Astrocyte of the cerebellum (primary cell): Measurements from ENCODE around the gene SUGP1.

Experiments
- DNase-seq: peaks from one replicate; pipeline ENCODE4 v3.0.0-alpha.2; 2011; ENCODE audit warnings: low read depth
- H3K4me3 ChIP-seq: 2 replicates; pipeline ENCODE4 v1.5.1; 2011; ENCODE audit warnings: mild to moderate bottlenecking, low read depth, low read length, moderate library complexity
- CTCF ChIP-seq: IDR thresholded peaks from 2 replicates; pipeline ENCODE4 v1.5.1; 2012; ENCODE audit warnings: low read length, low read depth, moderate library complexity, mild to moderate bottlenecking; ENCODE audit errors: missing control alignments
- in situ Hi-C: cut with HindIII; loops from 2 replicates; pipeline ENCODE4 v1.10.0; 2017; ENCODE audit warnings: low sequenced_read_pairs

Gene SUGP1

GRCh38 chr19:19348266-19348665, 28.0 kb upstream of the SUGP1 start:
- in situ Hi-C loops = no loop called here

GRCh38 chr19:19347401-19348110, 27.2 kb upstream of the SUGP1 start:
- no peak overlapping the region for H3K4me3 ChIP-seq
- TF ChIP-seq CTCF = no peak
- in situ Hi-C loops = no loop called here
- DNase-seq = no peak

More at GRCh38 chr19:19348266-19348665, 28.0 kb upstream of the SUGP1 start:
- no peak for TF ChIP-seq CTCF
- H3K4me3 ChIP-seq = no peak overlapping the region
- no peak for DNase-seq

- no peak for DNase-seq
- no peak for TF ChIP-seq CTCF
- in situ Hi-C loops = no loop called here
- no peak overlapping the region for H3K4me3 ChIP-seq
These were observed 25.7 kb upstream of the SUGP1 start for GRCh38 chr19:19345970-19346369.

- TF ChIP-seq CTCF = no peak
- no peak for DNase-seq
- in situ Hi-C loops = no loop called here
- no peak overlapping the region for H3K4me3 ChIP-seq
These were observed 24.9 kb upstream of the SUGP1 start for GRCh38 chr19:19345232-19345631.

- no peak for TF ChIP-seq CTCF
- no peak overlapping the region for H3K4me3 ChIP-seq
- no peak for DNase-seq
- in situ Hi-C loops = no loop called here
These were observed 23.5 kb upstream of the SUGP1 start for GRCh38 chr19:19343762-19344161.

- DNase-seq = no peak
- no peak for TF ChIP-seq CTCF
- in situ Hi-C loops = no loop called here
- H3K4me3 ChIP-seq = no peak overlapping the region
These were observed 22.7 kb upstream of the SUGP1 start for GRCh38 chr19:19343016-19343362.
